Smooth muscle cell (in vitro differentiated cells): ENCODE measurements around the gene PRELID3B. TPM values are rescaled to one million over a fixed set of nuclear protein-coding genes. Genes with fewer than 3 reads are reported as not detected.

Experiments used
- DNase-seq: peaks from one replicate; lab custom pipeline; 2025; ENCODE audit not compliant: unreplicated experiment; lab: John Stamatoyannopoulos, UW
- H2AFZ ChIP-seq: fragments of 200-600 bp; sonication (generic); 2 replicates; pipeline ENCODE4 v1.6.0; 2016; ENCODE audit warnings: antibody characterized with exemption, low read depth, mild to moderate bottlenecking
- H3F3A ChIP-seq: fragments of 200-600 bp; sonication (generic); 2 replicates; pipeline ENCODE4 v1.6.0; 2017; ENCODE audit warnings: antibody characterized with exemption, low read depth
- H3K27ac ChIP-seq: fragments of 200-600 bp; sonication (generic); 2 replicates; pipeline ENCODE4 v1.5.1; 2016; ENCODE audit warnings: low read depth, mild to moderate bottlenecking
- H3K27me3 ChIP-seq: fragments of 200-600 bp; sonication (generic); 2 replicates; pipeline ENCODE4 v1.6.1; 2016; ENCODE audit warnings: low read depth, mild to moderate bottlenecking
- H3K36me3 ChIP-seq: fragments of 200-600 bp; sonication (generic); 2 replicates; pipeline ENCODE4 v1.5.1; 2016; ENCODE audit warnings: low read depth
- H3K4me1 ChIP-seq: fragments of 200-600 bp; sonication (generic); 2 replicates; pipeline ENCODE4 v1.5.1; 2016; ENCODE audit warnings: low read depth
- H3K4me2 ChIP-seq: fragments of 200-600 bp; sonication (generic); 2 replicates; pipeline ENCODE4 v1.6.0; 2016; ENCODE audit warnings: mild to moderate bottlenecking
- H3K4me3 ChIP-seq: fragments of 200-600 bp; sonication (generic); 2 replicates; pipeline ENCODE4 v1.5.1; 2016; ENCODE audit warnings: mild to moderate bottlenecking
- H3K79me2 ChIP-seq: fragments of 200-600 bp; sonication (generic); 2 replicates; pipeline ENCODE4 v1.6.0; 2016; ENCODE audit warnings: low read depth, mild to moderate bottlenecking
- H3K9ac ChIP-seq: fragments of 200-600 bp; sonication (generic); 2 replicates; pipeline ENCODE4 v1.6.0; 2016; ENCODE audit warnings: low read depth
- H3K9me3 ChIP-seq: fragments of 200-600 bp; sonication (generic); replicated peaks from 2 replicates; pipeline ENCODE4 v1.5.1; 2016; ENCODE audit warnings: low read depth
- H4K20me1 ChIP-seq: fragments of 200-600 bp; sonication (generic); 2 replicates; pipeline ENCODE4 v1.6.0; 2016; ENCODE audit warnings: low read depth
- CTCF ChIP-seq: fragments of 200-600 bp; sonication (generic); IDR thresholded peaks from 2 replicates; pipeline ENCODE4 v1.5.1; 2017; ENCODE audit warnings: borderline replicate concordance, mild to moderate bottlenecking, antibody characterized with exemption; ENCODE audit not compliant: insufficient read depth, poor library complexity, severe bottlenecking
- WGBS: methylation state at CpG from one replicate; pipeline ENCODE4 v1.1.7; 2016; ENCODE audit warnings: low lambda C conversion rate; 5-methylcytosine and 5-hydroxymethylcytosine counted together
- polyA plus RNA-seq: library from polyadenylated mRNA; unstranded; fragments of >200 nt; fragmentation: Nextera tagmentation; extraction: Ambion mirVana; gene quantifications from 2 replicates; pipeline ENCODE4 v1.2.1, GENCODE V29; 2016
- total RNA-seq: library from RNA; depleted of rRNA; stranded (reverse); fragments of >200 nt; gene quantifications from 2 replicates; pipeline ENCODE4 v1.2.3, GENCODE V29; 2014

PRELID3B gene
- total and polyA plus RNA-seq, 2 experiments from 2014 or later: 20.9 to 44.9 TPM

- H3K79me2 ChIP-seq: peaks cover 51% of the 10 kb centered on the region
- H3K4me2 ChIP-seq: no peak overlapping the region
- no peaks in the 10 kb centered on the region for H3K27me3 ChIP-seq
- no peak overlapping the region for H3K9ac ChIP-seq
- H3F3A ChIP-seq: peaks cover 6% of the 10 kb centered on the region
- peaks cover 10% of the 10 kb centered on the region for H3K4me1 ChIP-seq
- 96% methylated on average over 2 of the region's 2 CpGs for WGBS
- peaks cover 79% of the 10 kb centered on the region for H4K20me1 ChIP-seq
- no peak for DNase-seq
- H3K9me3 ChIP-seq: no peaks in the 10 kb centered on the region
- no peak for TF ChIP-seq CTCF
- no peak overlapping the region for H3K27ac ChIP-seq
- no peak overlapping the region for H2AFZ ChIP-seq
- H3K4me3 ChIP-seq: no peak overlapping the region
- H3K36me3 ChIP-seq: peaks cover 3% of the 10 kb centered on the region
These were observed 17.5 kb downstream of the PRELID3B start for GRCh38 chr20:59025086-59025485.

GRCh38 chr20:59024111-59024530 lies 18.5 kb downstream of the PRELID3B start:
- Histone ChIP-seq H3K27me3 (no peaks in the 10 kb centered on the region), H3K9me3 (no peaks in the 10 kb centered on the region), H2AFZ (no peak overlapping the region), H3K4me1 (peaks cover 9% of the 10 kb centered on the region), H3K27ac (no peak overlapping the region), H3K4me3 (no peak overlapping the region), H3K4me2 (no peak overlapping the region), H3K79me2 (peaks cover 49% of the 10 kb centered on the region), H4K20me1 (peaks cover 71% of the 10 kb centered on the region), H3F3A (peaks cover 6% of the 10 kb centered on the region), H3K9ac (no peak overlapping the region), H3K36me3 (peaks cover 3% of the 10 kb centered on the region)
- 96% methylated on average over 24 of the region's 24 CpGs for WGBS
- TF ChIP-seq CTCF: no peak
- no peak for DNase-seq

GRCh38 chr20:59023616-59024015 lies 19.0 kb downstream of the PRELID3B start:
- peaks cover 8% of the 10 kb centered on the region for H3K4me1 ChIP-seq
- WGBS: 91% methylated on average over 13 of the region's 13 CpGs
- no peak for DNase-seq
- H3K4me3 ChIP-seq: no peak overlapping the region
- TF ChIP-seq CTCF: no peak
- H3K9me3 ChIP-seq: no peaks in the 10 kb centered on the region
- no peak overlapping the region for H3K9ac ChIP-seq
- no peaks in the 10 kb centered on the region for H3K27me3 ChIP-seq
- H4K20me1 ChIP-seq: peaks cover 66% of the 10 kb centered on the region
- peaks cover 44% of the 10 kb centered on the region for H3K79me2 ChIP-seq
- H3K4me2 ChIP-seq: no peak overlapping the region
- no peak overlapping the region for H2AFZ ChIP-seq
- H3F3A ChIP-seq: peaks cover 6% of the 10 kb centered on the region
- H3K36me3 ChIP-seq: peaks cover 3% of the 10 kb centered on the region
- H3K27ac ChIP-seq: no peak overlapping the region

GRCh38 chr20:59022754-59023153 lies 19.8 kb downstream of the PRELID3B start:
- no peak overlapping the region for H2AFZ ChIP-seq
- DNase-seq: no peak
- 98% methylated on average over 15 of the region's 15 CpGs for WGBS

More at GRCh38 chr20:59022754-59023153, 19.8 kb downstream of the PRELID3B start:
- Histone ChIP-seq H3K4me1 (no peaks in the 10 kb centered on the region), H3K4me3 (no peak overlapping the region), H3K79me2 (peaks cover 35% of the 10 kb centered on the region), H3K4me2 (no peak overlapping the region), H3K27ac (no peak overlapping the region), H4K20me1 (peaks cover 57% of the 10 kb centered on the region), H3F3A (peaks cover 6% of the 10 kb centered on the region), H3K9me3 (no peaks in the 10 kb centered on the region), H3K9ac (no peak overlapping the region), H3K36me3 (peaks cover 3% of the 10 kb centered on the region), H3K27me3 (no peaks in the 10 kb centered on the region)
- TF ChIP-seq CTCF: no peak
